GM10266 (cell line): ENCODE measurements around the gene WNT2.

ENCODE experiments used
- DNase-seq: peaks from one replicate; pipeline ENCODE4 v3.0.0; 2012; ENCODE audit errors: extremely low spot score
- TF ChIP-seq, protein P1 (sequence below): IDR thresholded peaks from 2 replicates; pipeline ENCODE4 v1.5.1; 2012; ENCODE audit warnings: mild to moderate bottlenecking, low read depth; ENCODE audit not compliant: control insufficient read depth, insufficient read depth; ENCODE audit errors: missing control alignments

The WNT2 gene

DNA sequence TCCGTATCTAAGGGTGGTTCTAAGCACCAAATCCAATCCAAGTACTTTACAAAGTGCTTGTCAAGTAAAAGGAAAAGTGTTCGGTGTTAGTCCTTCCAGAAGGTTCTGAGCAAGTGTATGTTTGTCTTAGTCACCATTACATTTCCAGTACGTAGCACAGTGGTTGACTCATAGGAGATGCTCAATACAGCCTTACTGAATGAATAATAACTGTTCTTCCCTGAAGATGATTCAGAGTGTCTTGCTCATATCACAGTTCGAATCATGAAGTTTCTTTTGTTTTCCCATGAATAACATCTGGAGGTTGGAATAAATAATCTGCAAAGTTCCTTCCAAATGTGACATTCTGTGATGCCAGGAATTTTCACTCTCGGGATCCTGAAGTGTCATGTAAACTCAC lies 53.4 kb downstream of the WNT2 start:
- no peak for DNase-seq
- TF ChIP-seq, protein P1, sequence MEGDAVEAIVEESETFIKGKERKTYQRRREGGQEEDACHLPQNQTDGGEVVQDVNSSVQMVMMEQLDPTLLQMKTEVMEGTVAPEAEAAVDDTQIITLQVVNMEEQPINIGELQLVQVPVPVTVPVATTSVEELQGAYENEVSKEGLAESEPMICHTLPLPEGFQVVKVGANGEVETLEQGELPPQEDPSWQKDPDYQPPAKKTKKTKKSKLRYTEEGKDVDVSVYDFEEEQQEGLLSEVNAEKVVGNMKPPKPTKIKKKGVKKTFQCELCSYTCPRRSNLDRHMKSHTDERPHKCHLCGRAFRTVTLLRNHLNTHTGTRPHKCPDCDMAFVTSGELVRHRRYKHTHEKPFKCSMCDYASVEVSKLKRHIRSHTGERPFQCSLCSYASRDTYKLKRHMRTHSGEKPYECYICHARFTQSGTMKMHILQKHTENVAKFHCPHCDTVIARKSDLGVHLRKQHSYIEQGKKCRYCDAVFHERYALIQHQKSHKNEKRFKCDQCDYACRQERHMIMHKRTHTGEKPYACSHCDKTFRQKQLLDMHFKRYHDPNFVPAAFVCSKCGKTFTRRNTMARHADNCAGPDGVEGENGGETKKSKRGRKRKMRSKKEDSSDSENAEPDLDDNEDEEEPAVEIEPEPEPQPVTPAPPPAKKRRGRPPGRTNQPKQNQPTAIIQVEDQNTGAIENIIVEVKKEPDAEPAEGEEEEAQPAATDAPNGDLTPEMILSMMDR = no peak

DNA sequence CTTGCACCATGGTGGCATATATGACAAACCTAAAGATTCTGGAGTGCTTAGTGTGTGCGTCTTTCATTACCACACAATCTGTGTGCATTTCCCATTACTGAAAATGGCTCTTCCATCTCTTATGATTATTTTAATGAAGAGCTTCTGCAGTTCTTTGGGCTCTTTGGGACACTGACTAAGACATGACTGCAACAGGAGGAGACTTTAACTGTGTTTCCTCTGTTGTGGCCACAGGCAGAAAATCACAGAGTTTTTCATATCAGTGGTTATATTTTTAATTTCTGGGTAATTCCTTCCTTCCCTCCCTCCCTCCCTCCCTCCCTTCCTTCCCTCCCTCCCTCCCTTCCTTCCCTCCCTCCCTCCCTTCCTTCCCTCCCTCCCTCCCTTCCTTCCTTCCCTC lies 58.1 kb downstream of the WNT2 start:
- TF ChIP-seq, protein P1 = no peak
- no peak for DNase-seq

DNA sequence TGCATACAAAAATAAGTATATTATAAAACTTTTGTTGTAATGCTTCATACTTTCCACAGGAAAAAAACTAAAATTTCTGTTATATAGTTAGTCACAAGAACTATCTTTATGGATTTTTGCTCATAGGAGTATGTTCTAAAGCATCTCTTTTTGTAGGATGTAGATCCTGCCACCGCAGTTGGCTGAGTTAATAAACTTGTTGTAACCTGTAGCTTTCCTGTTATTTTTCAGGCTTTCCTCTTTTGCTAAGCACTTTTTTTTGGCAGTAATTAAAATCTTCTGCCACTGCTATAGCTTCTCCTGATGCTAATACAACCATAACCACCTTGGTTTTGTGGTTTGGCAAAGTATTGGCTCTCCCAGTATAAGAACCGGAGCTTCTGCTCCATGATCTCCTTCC lies 60.3 kb downstream of the WNT2 start:
- TF ChIP-seq, protein P1 = no peak
- DNase-seq = no peak

DNA sequence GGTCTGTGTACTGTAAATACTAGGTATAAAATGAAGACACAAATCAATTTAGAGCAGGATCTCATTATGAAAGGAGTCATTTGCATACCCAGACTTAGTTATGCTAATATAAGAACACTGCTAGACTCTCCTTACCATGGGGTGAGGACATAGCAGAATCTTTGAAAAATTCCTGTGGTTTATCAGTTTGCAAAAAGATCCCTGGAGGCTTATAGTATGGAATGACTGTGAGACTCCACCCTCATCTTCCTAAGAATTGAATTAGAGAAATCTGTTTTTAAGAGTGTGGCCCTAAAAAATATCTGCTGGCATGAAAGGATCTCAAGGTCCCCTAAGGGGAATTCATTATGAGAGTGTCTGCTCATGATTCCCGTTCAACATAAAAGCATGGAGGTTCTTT lies 63.2 kb downstream of the WNT2 start:
- TF ChIP-seq, protein P1 = no peak
- no peak for DNase-seq

DNA sequence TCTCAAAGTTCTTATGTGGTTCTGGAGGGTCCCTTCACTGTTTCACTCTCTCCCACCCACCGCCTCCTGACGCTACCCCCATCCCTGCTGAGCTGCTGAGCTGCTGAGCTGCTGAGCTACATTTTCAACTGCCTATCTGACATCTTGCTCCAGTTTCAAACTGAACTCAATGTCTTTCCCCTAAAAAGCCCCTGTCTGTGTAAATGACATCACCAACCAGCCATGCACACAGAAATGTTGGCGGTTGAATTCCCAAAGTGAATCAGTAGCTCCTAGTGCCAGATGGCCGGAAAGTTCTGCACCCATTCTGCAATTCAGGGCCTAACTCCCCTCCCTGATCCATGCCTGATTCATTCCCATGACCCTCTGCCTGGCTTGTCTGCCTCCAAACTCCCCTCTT lies 71.2 kb downstream of the WNT2 start:
- TF ChIP-seq, protein P1 = no peak
- DNase-seq = peak; percentile 32

DNA sequence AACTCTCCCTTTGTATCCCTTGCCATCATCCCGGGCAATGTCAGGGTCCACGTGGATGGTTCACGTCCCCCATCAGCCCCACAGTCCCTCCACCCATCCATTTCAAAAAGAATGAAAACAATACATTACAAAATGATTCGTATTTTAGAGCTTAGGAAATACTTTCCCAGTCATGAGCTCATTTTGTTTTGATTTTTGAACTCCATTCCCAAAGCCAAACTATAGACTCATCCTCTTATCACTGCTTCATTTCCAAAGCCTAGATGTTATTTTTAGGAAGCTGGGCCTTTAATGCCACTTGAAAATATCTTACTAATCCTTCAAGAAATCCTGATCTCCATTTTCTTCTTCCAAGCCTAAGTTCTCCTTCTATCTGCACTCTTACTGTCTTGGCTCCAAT lies 72.1 kb downstream of the WNT2 start:
- no peak for DNase-seq
- TF ChIP-seq, protein P1 = no peak

DNA sequence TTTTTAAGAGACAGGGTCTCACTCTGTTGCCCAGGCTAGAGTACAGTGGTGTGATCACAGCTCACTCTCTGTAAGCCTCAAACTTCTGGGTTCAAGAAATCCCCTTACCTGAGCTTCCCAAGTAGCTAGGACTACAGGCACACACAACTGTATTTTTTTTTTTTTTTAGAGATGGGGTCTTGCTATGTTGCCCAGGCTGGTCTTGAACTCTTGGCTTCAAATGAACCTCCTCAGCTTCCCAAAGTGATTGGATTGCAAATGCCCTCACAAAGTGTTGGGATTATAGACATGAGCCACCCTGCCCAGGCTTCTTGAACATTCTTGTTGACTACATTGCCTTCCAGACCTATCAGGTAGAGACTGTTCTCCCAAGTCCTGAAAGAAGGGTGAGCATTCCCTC lies 72.6 kb downstream of the WNT2 start:
- DNase-seq = no peak
- TF ChIP-seq, protein P1 = no peak

DNA sequence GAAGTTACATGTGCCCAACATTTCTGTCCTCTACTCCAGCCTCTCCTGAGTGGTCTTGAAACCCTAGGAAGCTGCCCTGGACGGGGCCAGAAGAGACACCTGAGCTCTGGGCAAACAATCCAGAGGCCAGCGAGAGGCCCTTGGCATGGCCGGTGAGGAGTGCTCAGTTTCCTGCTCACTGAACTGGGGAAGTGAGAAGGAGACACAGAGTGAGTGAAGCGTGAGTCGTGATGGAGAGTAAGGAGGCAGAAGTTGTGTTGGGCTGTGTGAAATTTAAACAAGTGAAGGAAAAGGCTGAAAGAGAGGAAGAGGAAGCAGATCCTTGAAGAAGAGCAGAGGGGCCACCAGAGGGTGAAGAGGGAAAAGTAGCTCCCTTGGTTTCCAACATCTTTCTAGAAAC lies 73.2 kb downstream of the WNT2 start:
- DNase-seq = no peak
- TF ChIP-seq, protein P1 = no peak
